K562 (cell line): ENCODE results near the gene CYBRD1.

Experiments
- EGR1 ChIP-seq: fragments of 450-650 bp; conservative IDR thresholded peaks from 2 replicates; pipeline ENCODE4 v1.6.1; 2017; ENCODE audit warnings: mild to moderate bottlenecking
- NCOA1 ChIP-seq: fragments of 450-650 bp; IDR thresholded peaks from 2 replicates; pipeline ENCODE4 v1.6.1; 2016; ENCODE audit warnings: low read depth
- NONO ChIP-seq, 2 experiments: fragments of 200-400 bp in 1 of 2; fragments of 450-650 bp in 1 of 2; formaldehyde crosslinking in 1 of 2; IDR thresholded peaks; 2 replicates each; pipeline ENCODE4 v1.6.1; 2017; ENCODE audit warnings: low read depth in 2 of 2, mild to moderate bottlenecking in 2 of 2, moderate library complexity in 2 of 2, low read length in 1 of 2
- NR2F6 ChIP-seq: fragments of 450-650 bp; formaldehyde crosslinking; IDR thresholded peaks from 2 replicates; pipeline ENCODE4 v1.4.0; 2020; ENCODE audit warnings: mild to moderate bottlenecking

DNA sequence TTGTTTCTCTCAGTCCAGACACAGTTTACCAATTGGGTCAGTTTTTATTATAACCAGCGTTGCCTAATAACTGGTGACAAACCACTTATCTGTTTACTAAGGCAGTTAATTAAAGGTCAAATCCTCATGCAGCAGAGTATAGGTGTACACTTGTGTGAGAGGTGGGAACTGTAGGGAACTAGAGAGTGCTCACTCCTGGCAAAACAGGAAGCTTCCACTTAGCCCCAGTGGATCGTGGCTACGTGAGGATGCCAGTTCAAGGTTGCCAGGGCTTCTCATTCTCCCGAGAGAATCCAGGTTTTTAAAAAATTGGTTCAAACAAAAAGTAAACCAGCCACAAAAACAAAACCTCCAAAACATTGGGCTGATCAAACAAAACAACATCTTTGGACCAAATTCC is 8.1 kb downstream of the CYBRD1 start:
- no peak for TF ChIP-seq NCOA1
- TF ChIP-seq NONO (IDR thresholded peaks at IDR 0.05; ENCODE audit: low read depth in 2 of 2, low read length in 1 of 2): no peak
- no peak for TF ChIP-seq NR2F6 (CRISPR knock-in tag)
- TF ChIP-seq EGR1: no peak
